IMR-90 (cell line): Measurements from ENCODE around the gene IRAK1. TPM values are rescaled to one million over a fixed set of nuclear protein-coding genes. Genes with fewer than 3 reads are reported as not detected.

Experiments used
- ATAC-seq: fragments of 200-7000 bp; cut with Tn5 transposase; 2 replicates; pipeline ENCODE4 v1.9.1; 2020; ENCODE audit warnings: low read depth, mild to moderate bottlenecking, moderate library complexity
- BruUV-seq: library from RNA; stranded (reverse); fragments of 400-500 nt; replicated peaks from 2 replicates; lab custom pipeline; 2021; lab: Mats Ljungman, UMichigan
- CTCF ChIA-PET: fragments of 300-600 bp; formaldehyde crosslinking; extraction: SDS; loops from one replicate; lab custom pipeline; 2021; ENCODE audit warnings: antibody characterized with exemption; lab: Yijun Ruan, JAX
- POLR2A ChIA-PET: fragments of 300-600 bp; sonication (Branson Sonifier 250); formaldehyde crosslinking; loops from one replicate; lab custom pipeline; 2022; ENCODE audit warnings: antibody characterized with exemption; ENCODE audit not compliant: unreplicated experiment; lab: Charles Lee
- DNase-seq: peaks from one replicate; pipeline ENCODE4 v3.0.0; 2013
- H2AFZ ChIP-seq: replicated peaks from 2 replicates; pipeline ENCODE3; 2013; ENCODE audit warnings: low read length, mild to moderate bottlenecking; ENCODE audit not compliant: poor library complexity
- H2AK5ac ChIP-seq: 2 replicates; pipeline ENCODE4 v1.6.1; 2013; ENCODE audit warnings: low read depth, low read length, inconsistent platforms
- H2AK9ac ChIP-seq: replicated peaks from 2 replicates; pipeline ENCODE3; 2013; ENCODE audit warnings: mild to moderate bottlenecking, low read depth, low read length, moderate library complexity; ENCODE audit not compliant: poor library complexity
- H2BK120ac ChIP-seq: 2 replicates; pipeline ENCODE4 v1.6.1; 2013; ENCODE audit warnings: low read depth, low read length, inconsistent platforms
- H2BK15ac ChIP-seq: 3 replicates; pipeline ENCODE4 v1.6.1; 2013; ENCODE audit warnings: low read depth, low read length, inconsistent platforms
- H2BK20ac ChIP-seq: 2 replicates; pipeline ENCODE4 v1.6.1; 2013; ENCODE audit warnings: low read depth, mild to moderate bottlenecking, inconsistent platforms, low read length, moderate library complexity
- H2BK5ac ChIP-seq: 2 replicates; pipeline ENCODE4 v1.6.1; 2013; ENCODE audit warnings: mild to moderate bottlenecking, low read depth, low read length, inconsistent platforms; ENCODE audit not compliant: poor library complexity, severe bottlenecking
- H3K14ac ChIP-seq: replicated peaks from 2 replicates; pipeline ENCODE4 v1.6.1; 2013; ENCODE audit warnings: low read depth, low read length, inconsistent platforms
- H3K18ac ChIP-seq: 2 replicates; pipeline ENCODE4 v1.6.1; 2013; ENCODE audit warnings: low read depth, low read length, control low read depth
- H3K23ac ChIP-seq: 2 replicates; pipeline ENCODE4 v1.6.1; 2013; ENCODE audit warnings: low read depth, low read length, inconsistent platforms
- H3K27ac ChIP-seq: 2 replicates; pipeline ENCODE4 v1.5.1; 2013; ENCODE audit warnings: mild to moderate bottlenecking, control low read depth, low read length; ENCODE audit not compliant: insufficient read depth
- H3K27me3 ChIP-seq: 2 replicates; pipeline ENCODE4 v1.6.1; 2013; ENCODE audit warnings: low read length; ENCODE audit not compliant: control insufficient read depth, insufficient read depth
- H3K36me3 ChIP-seq: 2 replicates; pipeline ENCODE4 v1.6.1; 2013; ENCODE audit warnings: low read length, mixed read lengths; ENCODE audit not compliant: control insufficient read depth, insufficient read depth
- H3K4ac ChIP-seq: 2 replicates; pipeline ENCODE4 v1.6.1; 2013; ENCODE audit warnings: low read depth, low read length, inconsistent platforms
- H3K4me1 ChIP-seq: 2 replicates; pipeline ENCODE4 v1.6.1; 2013; ENCODE audit warnings: low read length, mixed read lengths; ENCODE audit not compliant: control insufficient read depth, insufficient read depth
- H3K4me2 ChIP-seq: 2 replicates; pipeline ENCODE4 v1.6.1; 2013; ENCODE audit warnings: low read depth, mild to moderate bottlenecking, control low read depth, low read length, moderate library complexity
- H3K4me3 ChIP-seq: 2 replicates; pipeline ENCODE4 v1.5.1; 2013; ENCODE audit warnings: low read depth, mild to moderate bottlenecking, control low read depth, low read length, moderate library complexity; ENCODE audit not compliant: insufficient read depth
- H3K56ac ChIP-seq: 2 replicates; pipeline ENCODE4 v1.6.1; 2013; ENCODE audit warnings: low read length, inconsistent platforms; ENCODE audit not compliant: insufficient read depth; ENCODE audit errors: extremely low read depth
- H3K79me1 ChIP-seq, 2 experiments: 2 replicates each; pipeline ENCODE4 v1.6.1; 2013; ENCODE audit warnings: low read length in 2 of 2, inconsistent platforms in 1 of 2, low read depth in 1 of 2
- H3K9ac ChIP-seq: 2 replicates; pipeline ENCODE4 v1.6.1; 2013; ENCODE audit warnings: low read depth, low read length, control low read depth
- H3K9me1 ChIP-seq: 2 replicates; pipeline ENCODE4 v1.6.1; 2013; ENCODE audit warnings: low read length, inconsistent platforms; ENCODE audit not compliant: insufficient read depth
- H3K9me3 ChIP-seq: 2 replicates; pipeline ENCODE4 v1.6.1; 2013; ENCODE audit warnings: low read length; ENCODE audit not compliant: control insufficient read depth, insufficient read depth
- H4K20me1 ChIP-seq: 2 replicates; pipeline ENCODE4 v1.6.1; 2013; ENCODE audit warnings: low read length, inconsistent platforms; ENCODE audit not compliant: insufficient read depth
- H4K5ac ChIP-seq: 2 replicates; pipeline ENCODE4 v1.6.1; 2013; ENCODE audit warnings: mild to moderate bottlenecking, low read depth, low read length, control low read depth
- H4K8ac ChIP-seq, 2 experiments: 2 replicates each; pipeline ENCODE4 v1.6.1; 2013; ENCODE audit warnings: low read depth in 2 of 2, low read length in 2 of 2, control low read depth in 1 of 2, inconsistent platforms in 1 of 2
- H4K91ac ChIP-seq: 2 replicates; pipeline ENCODE4 v1.6.1; 2013; ENCODE audit warnings: low read depth, low read length, inconsistent platforms; ENCODE audit not compliant: insufficient read depth
- BHLHE40 ChIP-seq: fragments of 150-350 bp; IDR thresholded peaks from 2 replicates; pipeline ENCODE4 v1.6.1; 2016; ENCODE audit warnings: mild to moderate bottlenecking, low read depth, low read length
- CEBPB ChIP-seq: IDR thresholded peaks from 2 replicates; pipeline ENCODE4 v1.6.1; 2012; ENCODE audit warnings: low read depth, low read length, improper control_type of control experiment
- CHD1 ChIP-seq: IDR thresholded peaks from 2 replicates; pipeline ENCODE4 v1.6.1; 2012; ENCODE audit warnings: low read depth, low read length, improper control_type of control experiment
- FOS ChIP-seq: fragments of 150-350 bp; IDR thresholded peaks from 2 replicates; pipeline ENCODE4 v1.6.1; 2016; ENCODE audit warnings: low read depth, low read length
- MAFK ChIP-seq: IDR thresholded peaks from 2 replicates; pipeline ENCODE4 v1.6.1; 2012; ENCODE audit warnings: low read depth, low read length, improper control_type of control experiment
- MAZ ChIP-seq: IDR thresholded peaks from 2 replicates; pipeline ENCODE4 v1.6.1; 2012; ENCODE audit warnings: low read depth, mild to moderate bottlenecking, low read length, improper control_type of control experiment, moderate library complexity, borderline replicate concordance
- MXI1 ChIP-seq: IDR thresholded peaks from 2 replicates; pipeline ENCODE4 v1.6.1; 2012; ENCODE audit warnings: low read depth, mild to moderate bottlenecking, low read length, moderate library complexity, borderline replicate concordance
- NFE2L2 ChIP-seq: fragments of 150-350 bp; IDR thresholded peaks from 2 replicates; pipeline ENCODE4 v1.6.1; 2016; ENCODE audit warnings: low read depth, mild to moderate bottlenecking, low read length
- POLR2A ChIP-seq: IDR thresholded peaks from 2 replicates; pipeline ENCODE4 v1.6.1; 2012; ENCODE audit warnings: mild to moderate bottlenecking, low read depth, low read length
- SMC3 ChIP-seq: fragments of 150-350 bp; IDR thresholded peaks from 2 replicates; pipeline ENCODE4 v1.6.1; 2016; ENCODE audit warnings: low read depth, mild to moderate bottlenecking, antibody characterized with exemption, low read length, moderate library complexity
- WGBS, 2 experiments: methylation state at CpG; one replicate each; pipeline versions ENCODE4 v1.1.5 to v1.1.7; 2013; ENCODE audit warnings: missing lambda C conversion rate in 2 of 2; ENCODE audit not compliant: insufficient read length in 1 of 2; ENCODE audit errors: extremely low coverage in 2 of 2; 5-methylcytosine and 5-hydroxymethylcytosine counted together
- dilution Hi-C: fragments of 300-500 bp; cut with HindIII; formaldehyde crosslinking; loops from one replicate; pipeline ENCODE4 v1.14.3; 2018; ENCODE audit warnings: low sequenced_read_pairs; ENCODE audit not compliant: unreplicated experiment
- in situ Hi-C: fragments of 300-500 bp; cut with MboI; formaldehyde crosslinking; loops from 3 replicates; pipeline ENCODE4 v1.14.3; 2019; ENCODE audit warnings: low sequenced_read_pairs, inconsistent platforms, mixed read lengths
- intact Hi-C: fragments of 100-400 bp; cut with micrococcal nuclease; formaldehyde crosslinking; loops from 2 replicates; pipeline ENCODE4 v1.10.0; 2022
- polyA plus RNA-seq, 3 experiments: library from polyadenylated mRNA; depleted of rRNA; stranded (reverse); fragments of >200 nt; gene quantifications; 2 replicates each; pipeline ENCODE4 v1.2.3, GENCODE V29; 2012; ENCODE audit warnings: low replicate concordance in 1 of 3
- total RNA-seq: library from RNA; depleted of rRNA; stranded (reverse); fragments of >200 nt; gene quantifications from 2 replicates; pipeline ENCODE4 v1.2.3, GENCODE V29; 2012
- TF ChIP-seq, protein P1 (sequence below): fragments of 150-350 bp; IDR thresholded peaks from 2 replicates; pipeline ENCODE4 v1.6.1; 2016; ENCODE audit warnings: low read depth, mild to moderate bottlenecking, low read length, moderate library complexity, borderline replicate concordance
- TF ChIP-seq, protein P2 (sequence below): fragments of 150-350 bp; IDR thresholded peaks from 2 replicates; pipeline ENCODE4 v1.6.1; 2017; ENCODE audit warnings: mild to moderate bottlenecking, antibody characterized with exemption, low read length, low read depth

The IRAK1 gene
- total and polyA plus RNA-seq, 2 of the 4 experiments (the other 2 are of a cell fraction): 33.3 to 50.2 TPM

DNA sequence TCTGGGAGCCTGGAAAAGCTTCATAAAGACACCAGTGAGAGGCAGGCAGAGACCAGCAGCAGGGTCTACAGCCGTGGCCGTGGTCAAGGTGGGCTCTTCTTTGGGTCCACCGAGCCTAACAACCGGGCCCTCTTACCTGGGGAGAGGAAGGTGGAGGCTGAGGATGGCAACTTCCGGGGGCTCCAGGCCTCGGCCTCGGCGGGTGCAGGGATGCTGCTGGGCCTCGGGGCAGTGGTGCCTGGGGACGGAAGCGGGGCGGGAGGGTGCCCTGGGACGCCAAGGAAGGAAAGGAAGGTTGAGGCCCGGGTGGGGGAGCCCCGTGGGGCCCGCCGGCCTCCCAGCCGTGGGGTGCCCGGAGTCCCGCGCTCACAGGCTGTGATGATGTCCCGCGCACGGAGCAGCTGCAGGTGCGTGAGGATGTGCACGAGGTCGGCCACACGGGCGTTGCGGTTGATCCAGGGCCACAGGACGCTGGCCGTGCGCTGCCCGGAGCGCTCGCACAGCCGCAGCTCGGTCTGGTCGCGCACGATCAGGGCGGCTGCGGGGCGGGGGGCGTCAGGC lies 561 bp downstream of the IRAK1 start:
- Histone ChIP-seq H2BK20ac (no peak overlapping the region), H2BK120ac (peak overlapping the region; percentile 31; the same call in 1 of the 2 replicates), H4K20me1 (no peaks in the 10 kb centered on the region), H3K9me1 (no peaks in the 10 kb centered on the region), H3K4me1 (peaks cover 24% of the 10 kb centered on the region), H3K27me3 (no peaks in the 10 kb centered on the region), H3K36me3 (peaks cover 18% of the 10 kb centered on the region; the same call in 1 of the 2 replicates), H2AK9ac (peak overlapping the region; percentile 97), H3K23ac (peak overlapping the region; percentile 71; the same call in 1 of the 2 replicates), H3K4me2 (peak overlapping the region; percentile 96), H2BK5ac (peak overlapping the region; percentile 74), H2BK15ac (no peak overlapping the region), H2AK5ac (peak overlapping the region; percentile 89), H3K9me3 (no peaks in the 10 kb centered on the region), H3K9ac (peak overlapping the region; percentile 91), H2AFZ (peak overlapping the region; percentile 82), H3K4ac (peak overlapping the region; percentile 78), H4K91ac (peak overlapping the region; percentile 66), H3K4me3 (peak overlapping the region; percentile 59), H4K5ac (peak overlapping the region; percentile 80), H3K27ac (peak overlapping the region; percentile 90), H3K18ac (peak overlapping the region; percentile 60; the same call in 1 of the 2 replicates), H3K56ac (0 out of 2 replicates have a peak overlapping the region, but pooled peaks have one; percentile 3), H4K8ac (peak overlapping the region; percentile 80 to 86), H3K79me1 (peaks cover 0 to 20% of the 10 kb centered on the region in 2 experiments; a peak in 2 of 4 replicates), H3K14ac (peak overlapping the region; percentile 83)
- intact Hi-C loops: loop anchor here (1.0 kb wide), 1 partner anchor 21 kb away; no protein-coding TSS in a partner anchor
- in situ Hi-C loops: no loop called here
- dilution Hi-C loops: no loop called here
- TF ChIP-seq FOS: no peak
- TF ChIP-seq NFE2L2: no peak
- no peak for TF ChIP-seq BHLHE40
- TF ChIP-seq SMC3: no peak
- TF ChIP-seq CHD1: no peak
- TF ChIP-seq CEBPB: no peak
- TF ChIP-seq, protein P1, sequence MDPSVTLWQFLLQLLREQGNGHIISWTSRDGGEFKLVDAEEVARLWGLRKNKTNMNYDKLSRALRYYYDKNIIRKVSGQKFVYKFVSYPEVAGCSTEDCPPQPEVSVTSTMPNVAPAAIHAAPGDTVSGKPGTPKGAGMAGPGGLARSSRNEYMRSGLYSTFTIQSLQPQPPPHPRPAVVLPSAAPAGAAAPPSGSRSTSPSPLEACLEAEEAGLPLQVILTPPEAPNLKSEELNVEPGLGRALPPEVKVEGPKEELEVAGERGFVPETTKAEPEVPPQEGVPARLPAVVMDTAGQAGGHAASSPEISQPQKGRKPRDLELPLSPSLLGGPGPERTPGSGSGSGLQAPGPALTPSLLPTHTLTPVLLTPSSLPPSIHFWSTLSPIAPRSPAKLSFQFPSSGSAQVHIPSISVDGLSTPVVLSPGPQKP: no peak
- TF ChIP-seq MAFK: no peak
- TF ChIP-seq, protein P2, sequence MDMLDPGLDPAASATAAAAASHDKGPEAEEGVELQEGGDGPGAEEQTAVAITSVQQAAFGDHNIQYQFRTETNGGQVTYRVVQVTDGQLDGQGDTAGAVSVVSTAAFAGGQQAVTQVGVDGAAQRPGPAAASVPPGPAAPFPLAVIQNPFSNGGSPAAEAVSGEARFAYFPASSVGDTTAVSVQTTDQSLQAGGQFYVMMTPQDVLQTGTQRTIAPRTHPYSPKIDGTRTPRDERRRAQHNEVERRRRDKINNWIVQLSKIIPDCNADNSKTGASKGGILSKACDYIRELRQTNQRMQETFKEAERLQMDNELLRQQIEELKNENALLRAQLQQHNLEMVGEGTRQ: no peak
- no peak for TF ChIP-seq MXI1
- TF ChIP-seq POLR2A: no peak
- no peak for TF ChIP-seq MAZ
- no peak for DNase-seq
- 32% methylated on average over 36 of the region's 45 CpGs; no CpG with 5 or more reads in 1 of the 2 experiments for WGBS, 2 experiments
- BruUV-seq: TSS peak; percentile 30
- ChIA-PET POLR2A (no interaction called here), CTCF (no interaction called here)
- peak; percentile 7; the same call in 1 of the 2 replicates for ATAC-seq
